ENCODE measurements around the gene ADGRV1.

GRCh38 chr5:91042936-91043255 lies 484.3 kb downstream of the ADGRV1 start:
- TF ChIP-seq, protein P1, sequence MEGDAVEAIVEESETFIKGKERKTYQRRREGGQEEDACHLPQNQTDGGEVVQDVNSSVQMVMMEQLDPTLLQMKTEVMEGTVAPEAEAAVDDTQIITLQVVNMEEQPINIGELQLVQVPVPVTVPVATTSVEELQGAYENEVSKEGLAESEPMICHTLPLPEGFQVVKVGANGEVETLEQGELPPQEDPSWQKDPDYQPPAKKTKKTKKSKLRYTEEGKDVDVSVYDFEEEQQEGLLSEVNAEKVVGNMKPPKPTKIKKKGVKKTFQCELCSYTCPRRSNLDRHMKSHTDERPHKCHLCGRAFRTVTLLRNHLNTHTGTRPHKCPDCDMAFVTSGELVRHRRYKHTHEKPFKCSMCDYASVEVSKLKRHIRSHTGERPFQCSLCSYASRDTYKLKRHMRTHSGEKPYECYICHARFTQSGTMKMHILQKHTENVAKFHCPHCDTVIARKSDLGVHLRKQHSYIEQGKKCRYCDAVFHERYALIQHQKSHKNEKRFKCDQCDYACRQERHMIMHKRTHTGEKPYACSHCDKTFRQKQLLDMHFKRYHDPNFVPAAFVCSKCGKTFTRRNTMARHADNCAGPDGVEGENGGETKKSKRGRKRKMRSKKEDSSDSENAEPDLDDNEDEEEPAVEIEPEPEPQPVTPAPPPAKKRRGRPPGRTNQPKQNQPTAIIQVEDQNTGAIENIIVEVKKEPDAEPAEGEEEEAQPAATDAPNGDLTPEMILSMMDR (IDR thresholded peaks at IDR 0.05): no peak
- TF ChIP-seq POLR2A (IDR thresholded peaks at IDR 0.05): no peak
